ENCODE measurements around the gene MMEL1. TPM values are rescaled to one million over a fixed set of nuclear protein-coding genes. Genes with fewer than 3 reads are reported as not detected.

Gene MMEL1
- total and polyA plus RNA-seq, 2 of the 13 experiments (the other 11 are each of a cell fraction or from before 2014, with no cell fraction given), result 0.48 TPM; not detected in 1

GRCh38 chr1:2587071-2587859 lies 45.6 kb downstream of the MMEL1 start (continued):
- TF ChIP-seq MBD4 (IDR thresholded peaks at IDR 0.05; ENCODE audit: borderline replicate concordance, low read length) (no peak), ZNF607 (CRISPR knock-in tag; IDR thresholded peaks at IDR 0.05; ENCODE audit: borderline replicate concordance) (0 out of 2 replicates have a peak, but pooled peaks have one; percentile 31), ETV6 (CRISPR knock-in tag; conservative IDR thresholded peaks at IDR 0.05) (no peak), DR1 (CRISPR knock-in tag; IDR thresholded peaks at IDR 0.05) (no peak), CAMTA2 (CRISPR knock-in tag; IDR thresholded peaks at IDR 0.05; ENCODE audit: borderline replicate concordance) (peak; percentile 66; the same call in 1 of the 2 replicates), RCOR2 (CRISPR knock-in tag; IDR thresholded peaks at IDR 0.05) (no peak), POLR2G (IDR thresholded peaks at IDR 0.05; ENCODE audit: low read depth, low read length) (no peak), ZNF335 (CRISPR knock-in tag; IDR thresholded peaks at IDR 0.05) (no peak), ZNF317 (CRISPR knock-in tag; IDR thresholded peaks at IDR 0.05) (no peak), ZNF24 (IDR thresholded peaks at IDR 0.05) (no peak), ZNF720 (CRISPR knock-in tag; IDR thresholded peaks at IDR 0.05) (no peak), ZNF577 (CRISPR knock-in tag; IDR thresholded peaks at IDR 0.05; ENCODE audit: borderline replicate concordance, low read depth) (no peak), ZMAT5 (CRISPR knock-in tag; IDR thresholded peaks at IDR 0.05; ENCODE audit: borderline replicate concordance, low read depth) (no peak), ZNF282 (IDR thresholded peaks at IDR 0.05; ENCODE audit: partially characterized antibody) (no peak)
- TF ChIP-seq, protein P1, sequence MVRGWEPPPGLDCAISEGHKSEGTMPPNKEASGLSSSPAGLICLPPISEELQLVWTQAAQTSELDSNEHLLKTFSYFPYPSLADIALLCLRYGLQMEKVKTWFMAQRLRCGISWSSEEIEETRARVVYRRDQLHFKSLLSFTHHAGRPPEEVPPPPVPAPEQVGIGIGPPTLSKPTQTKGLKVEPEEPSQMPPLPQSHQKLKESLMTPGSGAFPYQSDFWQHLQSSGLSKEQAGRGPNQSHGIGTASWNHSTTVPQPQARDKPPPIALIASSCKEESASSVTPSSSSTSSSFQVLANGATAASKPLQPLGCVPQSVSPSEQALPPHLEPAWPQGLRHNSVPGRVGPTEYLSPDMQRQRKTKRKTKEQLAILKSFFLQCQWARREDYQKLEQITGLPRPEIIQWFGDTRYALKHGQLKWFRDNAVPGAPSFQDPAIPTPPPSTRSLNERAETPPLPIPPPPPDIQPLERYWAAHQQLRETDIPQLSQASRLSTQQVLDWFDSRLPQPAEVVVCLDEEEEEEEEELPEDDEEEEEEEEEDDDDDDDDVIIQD (CRISPR knock-in tag; IDR thresholded peaks at IDR 0.05; ENCODE audit: low read depth), result no peak
- TF ChIP-seq, protein P2, sequence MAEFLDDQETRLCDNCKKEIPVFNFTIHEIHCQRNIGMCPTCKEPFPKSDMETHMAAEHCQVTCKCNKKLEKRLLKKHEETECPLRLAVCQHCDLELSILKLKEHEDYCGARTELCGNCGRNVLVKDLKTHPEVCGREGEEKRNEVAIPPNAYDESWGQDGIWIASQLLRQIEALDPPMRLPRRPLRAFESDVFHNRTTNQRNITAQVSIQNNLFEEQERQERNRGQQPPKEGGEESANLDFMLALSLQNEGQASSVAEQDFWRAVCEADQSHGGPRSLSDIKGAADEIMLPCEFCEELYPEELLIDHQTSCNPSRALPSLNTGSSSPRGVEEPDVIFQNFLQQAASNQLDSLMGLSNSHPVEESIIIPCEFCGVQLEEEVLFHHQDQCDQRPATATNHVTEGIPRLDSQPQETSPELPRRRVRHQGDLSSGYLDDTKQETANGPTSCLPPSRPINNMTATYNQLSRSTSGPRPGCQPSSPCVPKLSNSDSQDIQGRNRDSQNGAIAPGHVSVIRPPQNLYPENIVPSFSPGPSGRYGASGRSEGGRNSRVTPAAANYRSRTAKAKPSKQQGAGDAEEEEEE (CRISPR knock-in tag; IDR thresholded peaks at IDR 0.05; ENCODE audit: borderline replicate concordance), result no peak
- TF ChIP-seq, protein P3, sequence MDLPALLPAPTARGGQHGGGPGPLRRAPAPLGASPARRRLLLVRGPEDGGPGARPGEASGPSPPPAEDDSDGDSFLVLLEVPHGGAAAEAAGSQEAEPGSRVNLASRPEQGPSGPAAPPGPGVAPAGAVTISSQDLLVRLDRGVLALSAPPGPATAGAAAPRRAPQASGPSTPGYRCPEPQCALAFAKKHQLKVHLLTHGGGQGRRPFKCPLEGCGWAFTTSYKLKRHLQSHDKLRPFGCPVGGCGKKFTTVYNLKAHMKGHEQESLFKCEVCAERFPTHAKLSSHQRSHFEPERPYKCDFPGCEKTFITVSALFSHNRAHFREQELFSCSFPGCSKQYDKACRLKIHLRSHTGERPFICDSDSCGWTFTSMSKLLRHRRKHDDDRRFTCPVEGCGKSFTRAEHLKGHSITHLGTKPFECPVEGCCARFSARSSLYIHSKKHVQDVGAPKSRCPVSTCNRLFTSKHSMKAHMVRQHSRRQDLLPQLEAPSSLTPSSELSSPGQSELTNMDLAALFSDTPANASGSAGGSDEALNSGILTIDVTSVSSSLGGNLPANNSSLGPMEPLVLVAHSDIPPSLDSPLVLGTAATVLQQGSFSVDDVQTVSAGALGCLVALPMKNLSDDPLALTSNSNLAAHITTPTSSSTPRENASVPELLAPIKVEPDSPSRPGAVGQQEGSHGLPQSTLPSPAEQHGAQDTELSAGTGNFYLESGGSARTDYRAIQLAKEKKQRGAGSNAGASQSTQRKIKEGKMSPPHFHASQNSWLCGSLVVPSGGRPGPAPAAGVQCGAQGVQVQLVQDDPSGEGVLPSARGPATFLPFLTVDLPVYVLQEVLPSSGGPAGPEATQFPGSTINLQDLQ (CRISPR knock-in tag; IDR thresholded peaks at IDR 0.05), result no peak
- TF ChIP-seq, protein P4, sequence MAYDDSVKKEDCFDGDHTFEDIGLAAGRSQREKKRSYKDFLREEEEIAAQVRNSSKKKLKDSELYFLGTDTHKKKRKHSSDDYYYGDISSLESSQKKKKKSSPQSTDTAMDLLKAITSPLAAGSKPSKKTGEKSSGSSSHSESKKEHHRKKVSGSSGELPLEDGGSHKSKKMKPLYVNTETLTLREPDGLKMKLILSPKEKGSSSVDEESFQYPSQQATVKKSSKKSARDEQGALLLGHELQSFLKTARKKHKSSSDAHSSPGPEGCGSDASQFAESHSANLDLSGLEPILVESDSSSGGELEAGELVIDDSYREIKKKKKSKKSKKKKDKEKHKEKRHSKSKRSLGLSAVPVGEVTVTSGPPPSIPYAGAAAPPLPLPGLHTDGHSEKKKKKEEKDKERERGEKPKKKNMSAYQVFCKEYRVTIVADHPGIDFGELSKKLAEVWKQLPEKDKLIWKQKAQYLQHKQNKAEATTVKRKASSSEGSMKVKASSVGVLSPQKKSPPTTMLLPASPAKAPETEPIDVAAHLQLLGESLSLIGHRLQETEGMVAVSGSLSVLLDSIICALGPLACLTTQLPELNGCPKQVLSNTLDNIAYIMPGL (CRISPR knock-in tag; IDR thresholded peaks at IDR 0.05; ENCODE audit: borderline replicate concordance in 1 of 2, low read depth in 1 of 2), result no peak; a peak in 1 of 4 replicates
- TF ChIP-seq, protein P5, sequence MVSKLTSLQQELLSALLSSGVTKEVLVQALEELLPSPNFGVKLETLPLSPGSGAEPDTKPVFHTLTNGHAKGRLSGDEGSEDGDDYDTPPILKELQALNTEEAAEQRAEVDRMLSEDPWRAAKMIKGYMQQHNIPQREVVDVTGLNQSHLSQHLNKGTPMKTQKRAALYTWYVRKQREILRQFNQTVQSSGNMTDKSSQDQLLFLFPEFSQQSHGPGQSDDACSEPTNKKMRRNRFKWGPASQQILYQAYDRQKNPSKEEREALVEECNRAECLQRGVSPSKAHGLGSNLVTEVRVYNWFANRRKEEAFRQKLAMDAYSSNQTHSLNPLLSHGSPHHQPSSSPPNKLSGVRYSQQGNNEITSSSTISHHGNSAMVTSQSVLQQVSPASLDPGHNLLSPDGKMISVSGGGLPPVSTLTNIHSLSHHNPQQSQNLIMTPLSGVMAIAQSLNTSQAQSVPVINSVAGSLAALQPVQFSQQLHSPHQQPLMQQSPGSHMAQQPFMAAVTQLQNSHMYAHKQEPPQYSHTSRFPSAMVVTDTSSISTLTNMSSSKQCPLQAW (CRISPR knock-in tag; IDR thresholded peaks at IDR 0.05), result peak; percentile 20; the same call in 1 of the 2 replicates

All from HepG2 (cell line).